CD14-positive monocyte (primary cell): ENCODE measurements around the gene METAP1D. TPM values are rescaled to one million over a fixed set of nuclear protein-coding genes. Genes with fewer than 3 reads are reported as not detected.

Experiments
- DNase-seq, 3 donors: peaks; one replicate each; pipeline ENCODE4 v3.0.0-alpha.2; 2011 to 2022
- H2AFZ ChIP-seq: 2 replicates; pipeline ENCODE4 v1.6.0; 2012; ENCODE audit warnings: mild to moderate bottlenecking, low read depth, low read length, inconsistent platforms; ENCODE audit not compliant: insufficient read depth, poor library complexity, severe bottlenecking
- H3K27ac ChIP-seq, 2 donors: 1 replicate in 1 of 2; 2 replicates in 1 of 2; pipeline ENCODE4 v1.5.1; 2012 to 2013; ENCODE audit warnings: low read length in 2 of 2, control low read depth in 1 of 2, inconsistent platforms in 1 of 2, low read depth in 1 of 2, mild to moderate bottlenecking in 1 of 2
- H3K27me3 ChIP-seq, 2 donors: one replicate each; pipeline versions ENCODE4 v1.6.0 to v1.6.1; 2011 to 2013; ENCODE audit warnings: low read length in 2 of 2; ENCODE audit not compliant: control insufficient read depth in 2 of 2, insufficient read depth in 2 of 2
- H3K36me3 ChIP-seq, 2 donors: replicated peaks in 1 of 2; 1 replicate in 1 of 2; 2 replicates in 1 of 2; pipeline versions ENCODE4 v1.5.1 to v1.6.1; 2012 to 2013; ENCODE audit warnings: low read length in 2 of 2, control low read depth in 1 of 2, inconsistent platforms in 1 of 2, mild to moderate bottlenecking in 1 of 2; ENCODE audit not compliant: insufficient read depth in 2 of 2, control insufficient read depth in 1 of 2
- H3K4me1 ChIP-seq, 2 donors: 1 replicate in 1 of 2; 2 replicates in 1 of 2; pipeline versions ENCODE4 v1.5.1 to v1.6.1; 2012 to 2013; ENCODE audit warnings: low read length in 2 of 2, control low read depth in 1 of 2, inconsistent platforms in 1 of 2, mild to moderate bottlenecking in 1 of 2, moderate library complexity in 1 of 2; ENCODE audit not compliant: insufficient read depth in 2 of 2, control insufficient read depth in 1 of 2
- H3K4me2 ChIP-seq: replicated peaks from 2 replicates; pipeline ENCODE3; 2012; ENCODE audit warnings: low read length, moderate library complexity, mild to moderate bottlenecking; ENCODE audit not compliant: poor library complexity, severe bottlenecking; ENCODE audit errors: extremely low read depth
- H3K4me3 ChIP-seq, 3 experiments: fragments of 200-600 bp in 1 of 3; sonication (generic) in 1 of 3; replicated peaks in 1 of 3; 1 replicate in 2 of 3; 2 replicates in 1 of 3; pipeline ENCODE4 v1.5.1; 2011 to 2013; ENCODE audit warnings: low read length in 3 of 3, mild to moderate bottlenecking in 3 of 3, control low read depth in 2 of 3, low read depth in 2 of 3, inconsistent platforms in 1 of 3, moderate library complexity in 1 of 3
- H3K79me2 ChIP-seq: 2 replicates; pipeline ENCODE4 v1.6.0; 2012; ENCODE audit warnings: mild to moderate bottlenecking, control low read depth, inconsistent platforms, low read length, moderate library complexity; ENCODE audit not compliant: insufficient read depth
- H3K9ac ChIP-seq: 2 replicates; pipeline ENCODE4 v1.6.0; 2017; ENCODE audit warnings: low read length, mild to moderate bottlenecking; ENCODE audit not compliant: insufficient read depth, poor library complexity, severe bottlenecking
- H3K9me3 ChIP-seq, 2 donors: replicated peaks in 1 of 2; 1 replicate in 1 of 2; 2 replicates in 1 of 2; pipeline versions ENCODE4 v1.5.1 to v1.6.1; 2012 to 2013; ENCODE audit warnings: low read length in 2 of 2, control low read depth in 1 of 2; ENCODE audit not compliant: control insufficient read depth in 1 of 2, insufficient read depth in 1 of 2
- H4K20me1 ChIP-seq: 2 replicates; pipeline ENCODE4 v1.6.0; 2012; ENCODE audit warnings: mild to moderate bottlenecking, low read length, control low read depth, moderate library complexity; ENCODE audit not compliant: insufficient read depth
- H3K27ac Mint-ChIP-seq, 7 donors: one replicate each; pipeline ENCODE4 v1.8.0; 2020; ENCODE audit warnings: mild to moderate bottlenecking in 7 of 7, mixed read lengths in 7 of 7, moderate library complexity in 6 of 7, inconsistent platforms in 2 of 7
- H3K27me3 Mint-ChIP-seq, 3 donors: one replicate each; pipeline ENCODE4 v1.8.0; 2021 to 2022; ENCODE audit warnings: low read depth in 3 of 3, mild to moderate bottlenecking in 3 of 3, mixed read lengths in 3 of 3, moderate library complexity in 3 of 3, inconsistent platforms in 1 of 3
- H3K36me3 Mint-ChIP-seq, 2 donors: one replicate each; pipeline ENCODE4 v1.8.0; 2020; ENCODE audit warnings: mixed read lengths in 2 of 2, inconsistent platforms in 1 of 2, mild to moderate bottlenecking in 1 of 2
- H3K4me1 Mint-ChIP-seq: one replicate; pipeline ENCODE4 v1.8.0; 2020; ENCODE audit warnings: mild to moderate bottlenecking, mixed read lengths
- H3K4me3 Mint-ChIP-seq, 2 donors: one replicate each; pipeline ENCODE4 v1.8.0; 2020; ENCODE audit warnings: mild to moderate bottlenecking in 2 of 2, mixed read lengths in 2 of 2, moderate library complexity in 1 of 2
- H3K9me3 Mint-ChIP-seq, 7 donors: one replicate each; pipeline ENCODE4 v1.8.0; 2020 to 2022; ENCODE audit warnings: mixed read lengths in 7 of 7, mild to moderate bottlenecking in 6 of 7, moderate library complexity in 6 of 7, inconsistent platforms in 2 of 7
- CTCF ChIP-seq: fragments of 200-600 bp; IDR thresholded peaks from one replicate; pipeline ENCODE4 v1.8.0; 2022; ENCODE audit warnings: antibody characterized with exemption, mild to moderate bottlenecking
- WGBS: methylation state at CpG from one replicate; pipeline ENCODE4 v1.1.5; 2013; ENCODE audit warnings: missing lambda C conversion rate; ENCODE audit not compliant: insufficient coverage; 5-methylcytosine and 5-hydroxymethylcytosine counted together
- intact Hi-C, 2 donors: fragments of 100-400 bp; cut with micrococcal nuclease; formaldehyde crosslinking; loops; one replicate each; pipeline versions ENCODE4 v1.15.0 to v1.15.1; 2023
- polyA plus RNA-seq, 3 donors: library from polyadenylated mRNA; depleted of rRNA in 1 of 3; unstranded in 2 of 3; stranded (reverse) in 1 of 3; fragments of 300-500 nt in 2 of 3; fragments of >200 nt in 1 of 3; fragmentation: Illumina TruSeq in 2 of 3; gene quantifications; 1 replicate in 2 of 3; 2 replicates in 1 of 3; pipeline ENCODE4 v1.2.3, GENCODE V29; 2012 to 2021

METAP1D gene
- polyA plus RNA-seq, 3 donors: 0.37 to 1.7 (median 0.41) TPM

- Mint-ChIP-seq H3K27ac (no peak overlapping the region), H3K4me3 (no peak overlapping the region), H3K4me1 (no peaks in the 10 kb centered on the region), H3K27me3 (no peaks in the 10 kb centered on the region), H3K36me3 (peaks cover 33% of the 10 kb centered on the region in 2 donors), H3K9me3 (no peaks in the 10 kb centered on the region)
- H3K79me2 ChIP-seq: peaks cover 5% of the 10 kb centered on the region
- WGBS: 100% methylated on average over 5 of the region's 8 CpGs
- TF ChIP-seq CTCF: no peak
- H2AFZ ChIP-seq: no peak overlapping the region
- DNase-seq: no peak
- H3K27me3 ChIP-seq: no peaks in the 10 kb centered on the region
- no peak overlapping the region for H3K27ac ChIP-seq
- no peaks in the 10 kb centered on the region for H3K4me1 ChIP-seq
- H3K4me2 ChIP-seq: no peak overlapping the region
- no peaks in the 10 kb centered on the region for H4K20me1 ChIP-seq
- intact Hi-C loops: no loop called here
- H3K9me3 ChIP-seq: no peaks in the 10 kb centered on the region
- no peak overlapping the region for H3K9ac ChIP-seq
- no peak overlapping the region for H3K4me3 ChIP-seq
- H3K36me3 ChIP-seq: peaks cover 32 to 49% of the 10 kb centered on the region in 2 donors
These were observed 33.5 kb upstream of the METAP1D start for GRCh38 chr2:171966235-171966634.

- no peak overlapping the region for H3K4me2 ChIP-seq
- H3K36me3 ChIP-seq: peaks cover 32 to 53% of the 10 kb centered on the region in 2 donors
- Mint-ChIP-seq H3K36me3 (peaks cover 37% of the 10 kb centered on the region in 2 donors), H3K4me3 (no peak overlapping the region), H3K27me3 (no peaks in the 10 kb centered on the region), H3K4me1 (no peaks in the 10 kb centered on the region), H3K9me3 (no peaks in the 10 kb centered on the region), H3K27ac (no peak overlapping the region)
- no peak for TF ChIP-seq CTCF
- H3K9me3 ChIP-seq: no peaks in the 10 kb centered on the region
- intact Hi-C loops: no loop called here
- H3K79me2 ChIP-seq: peaks cover 3% of the 10 kb centered on the region
- no peaks in the 10 kb centered on the region for H4K20me1 ChIP-seq
- H3K4me1 ChIP-seq: no peaks in the 10 kb centered on the region
- no peak overlapping the region for H3K27ac ChIP-seq
- no peak overlapping the region for H3K4me3 ChIP-seq
- no peak overlapping the region for H2AFZ ChIP-seq
- no peak overlapping the region for H3K9ac ChIP-seq
- no peaks in the 10 kb centered on the region for H3K27me3 ChIP-seq
- DNase-seq: no peak
These were observed 33.1 kb upstream of the METAP1D start for GRCh38 chr2:171966688-171967087.
